Measurements from ENCODE around the gene LIMK2.
"Not testable (repeated sequence)": the region's sequence is repeated elsewhere in the genome, so short reads cannot be mapped to it uniquely, and the experiment has no call there.

Gene LIMK2

DNA sequence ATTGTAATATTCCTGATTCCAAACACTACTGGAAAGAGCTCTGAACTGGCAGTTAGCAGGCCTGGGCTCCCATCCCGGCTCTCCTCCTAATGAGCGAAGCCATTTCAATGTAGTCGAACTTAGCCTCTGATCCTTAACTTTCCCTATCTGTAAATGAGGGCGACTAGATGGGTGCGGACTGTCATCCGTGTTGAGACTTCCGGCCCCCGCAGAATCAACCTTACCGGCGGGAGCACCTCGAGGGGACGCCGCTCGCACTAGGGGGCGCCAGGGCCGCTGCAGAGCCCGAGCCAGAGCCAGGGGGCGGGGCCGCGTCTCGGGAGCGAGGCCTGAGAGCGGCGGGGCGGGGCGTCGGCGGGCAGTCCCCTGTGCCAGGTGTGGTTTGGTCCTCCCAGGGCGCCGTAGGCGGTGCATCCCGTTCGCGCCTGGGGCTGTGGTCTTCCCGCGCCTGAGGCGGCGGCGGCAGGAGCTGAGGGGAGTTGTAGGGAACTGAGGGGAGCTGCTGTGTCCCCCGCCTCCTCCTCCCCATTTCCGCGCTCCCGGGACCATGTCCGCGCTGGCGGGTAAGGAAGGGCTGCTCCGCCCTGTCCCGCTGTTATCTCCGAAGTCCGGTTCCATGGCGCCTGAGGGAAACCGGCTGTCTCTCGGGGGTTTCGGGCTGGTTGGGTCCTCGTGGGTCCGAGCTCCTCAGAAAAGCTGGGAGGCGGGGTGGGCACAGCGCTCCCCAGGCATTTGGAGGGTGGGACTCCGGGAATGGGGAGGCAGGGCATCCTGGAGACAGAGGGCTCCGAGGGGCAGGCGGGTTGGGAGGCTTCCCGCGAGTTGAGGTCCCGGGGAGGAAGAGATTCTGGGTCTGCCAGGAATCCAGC is at the start of gene LIMK2:
Gene LIMK2 (plus strand): TSS at position 437 of the 869 bp plus-strand sequence. CDS start 111 bp downstream, at position 548.
- peak within 1 kb of the TSS; percentile 45 for H3K27ac ChIP-seq
- DNase-seq (ENCODE audit: low read depth, low spot score) = no peak

DNA sequence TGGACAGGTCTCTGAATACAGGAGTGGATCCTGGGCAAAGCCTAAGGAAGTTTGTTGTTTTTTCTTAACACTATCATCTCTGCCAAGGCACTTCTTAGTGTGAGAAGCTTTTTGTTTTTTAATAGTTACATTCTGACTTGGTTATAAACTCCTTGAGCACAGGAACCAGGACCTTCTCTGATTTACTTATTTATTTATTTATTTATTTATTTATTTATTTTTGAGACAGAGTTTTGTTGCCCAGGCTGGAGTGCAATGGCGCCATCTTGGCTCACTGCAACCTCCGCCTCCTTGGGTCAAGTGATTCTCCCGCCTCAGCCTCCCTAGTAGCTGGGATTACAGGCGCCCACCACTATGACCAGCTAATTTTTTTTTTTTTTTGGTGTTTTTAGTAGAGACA is 41.1 kb upstream of the LIMK2 start:
- DNase-seq (ENCODE audit: low read depth, low spot score) = no peak
- no peak overlapping the region for H3K27ac ChIP-seq

GRCh38 chr22:31171734-31172133 is 40.4 kb upstream of the LIMK2 start:
- peak overlapping the region; percentile 88 for H3K27ac ChIP-seq
- DNase-seq (ENCODE audit: low read depth, low spot score) = not testable (repeated sequence)

DNA sequence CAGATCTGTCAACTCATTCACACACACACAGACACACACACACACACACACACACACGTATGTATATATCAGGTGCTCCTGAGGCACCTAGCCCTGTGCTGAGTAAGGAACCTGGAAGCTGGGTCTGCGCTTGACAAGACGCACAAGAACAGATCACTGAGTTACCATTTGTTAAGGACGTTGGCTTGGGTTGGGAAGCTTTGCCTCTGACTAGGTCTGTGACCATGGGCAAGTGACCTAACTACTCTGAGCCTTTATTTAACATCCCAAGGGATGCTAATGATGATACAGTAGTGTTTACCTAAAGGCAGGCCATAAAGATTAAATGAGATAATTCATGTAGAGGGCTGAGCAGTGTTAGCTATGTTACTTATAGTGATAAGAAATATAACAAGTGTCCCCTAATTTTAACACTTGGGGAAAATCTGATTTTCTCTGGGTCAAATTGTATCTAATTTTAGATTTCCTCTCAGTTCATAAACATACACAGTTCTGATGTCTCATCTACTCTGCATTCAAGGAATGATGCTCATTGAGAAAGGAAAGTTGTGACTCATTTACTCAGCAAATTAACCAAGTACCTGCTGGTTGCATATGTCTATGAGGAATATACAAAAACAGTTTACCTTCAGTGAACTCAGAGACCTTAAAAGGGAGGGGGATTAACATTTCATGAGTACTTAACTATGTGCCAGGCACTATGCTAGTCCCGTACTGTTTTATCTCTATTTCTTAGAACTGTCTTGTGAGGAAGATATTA is 38.5 kb upstream of the LIMK2 start:
- peak overlapping the region; percentile 88 for H3K27ac ChIP-seq
- DNase-seq (ENCODE audit: low read depth, low spot score) = peak; percentile 69

- no peak for DNase-seq (ENCODE audit: low read depth, low spot score)
- peak overlapping the region; percentile 95 for H3K27ac ChIP-seq
These were observed 35.2 kb upstream of the LIMK2 start for GRCh38 chr22:31176923-31177322.

GRCh38 chr22:31177420-31178162 is 34.5 kb upstream of the LIMK2 start:
- peak overlapping the region; percentile 95 for H3K27ac ChIP-seq
- peak; percentile 95 for DNase-seq (ENCODE audit: low read depth, low spot score)

DNA sequence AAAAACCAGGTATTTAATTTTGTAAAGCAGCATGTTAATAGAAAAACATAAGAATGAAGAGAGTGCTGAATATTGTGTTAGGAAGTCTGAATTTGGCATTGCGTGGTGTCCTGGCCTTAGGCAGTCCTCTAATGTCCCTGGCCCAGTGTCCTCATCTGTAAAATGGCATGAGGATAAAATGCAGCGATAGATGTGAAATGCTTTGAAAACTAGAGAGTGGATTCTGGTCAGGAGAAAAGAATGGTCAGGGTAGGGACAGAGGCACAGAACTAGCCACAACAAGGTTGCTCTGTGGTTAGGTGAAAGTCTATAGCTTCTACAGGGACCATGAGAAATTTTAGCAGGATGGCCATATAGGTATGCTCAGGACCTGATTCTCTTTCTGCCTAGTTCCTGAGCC is 33.2 kb upstream of the LIMK2 start:
- peak overlapping the region; percentile 95 for H3K27ac ChIP-seq
- no peak for DNase-seq (ENCODE audit: low read depth, low spot score)

GRCh38 chr22:31179345-31179744 is 32.8 kb upstream of the LIMK2 start:
- H3K27ac ChIP-seq = peak overlapping the region; percentile 95
- DNase-seq (ENCODE audit: low read depth, low spot score) = peak; percentile 63

- H3K27ac ChIP-seq = no peak overlapping the region
- no peak for DNase-seq (ENCODE audit: low read depth, low spot score)
These were observed 28.1 kb upstream of the LIMK2 start for GRCh38 chr22:31184015-31184414.

- DNase-seq (ENCODE audit: low read depth, low spot score) = no peak
- peak overlapping the region; percentile 57 for H3K27ac ChIP-seq
These were observed 27.0 kb upstream of the LIMK2 start for GRCh38 chr22:31185056-31185455.

DNA sequence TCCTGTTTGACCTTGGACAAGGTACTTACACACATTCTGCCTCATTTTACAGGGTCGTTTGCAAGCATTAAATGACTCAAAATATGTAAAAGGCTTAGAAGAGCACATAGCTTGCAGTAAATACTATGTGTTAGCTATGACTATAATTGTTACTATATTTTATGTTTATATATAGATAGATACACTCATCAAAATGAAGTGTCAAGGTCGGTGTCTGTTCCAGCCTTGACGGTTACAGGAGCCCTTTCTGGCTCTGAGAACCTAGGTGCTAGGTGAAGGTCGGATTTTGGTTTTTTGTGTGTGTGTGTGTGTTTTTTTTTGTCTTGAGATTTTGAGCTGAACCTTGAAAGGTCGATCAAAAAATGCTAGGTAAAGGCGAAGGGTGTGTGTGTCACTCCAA is 24.5 kb upstream of the LIMK2 start:
- no peak for DNase-seq (ENCODE audit: low read depth, low spot score)
- H3K27ac ChIP-seq = no peak overlapping the region

DNA sequence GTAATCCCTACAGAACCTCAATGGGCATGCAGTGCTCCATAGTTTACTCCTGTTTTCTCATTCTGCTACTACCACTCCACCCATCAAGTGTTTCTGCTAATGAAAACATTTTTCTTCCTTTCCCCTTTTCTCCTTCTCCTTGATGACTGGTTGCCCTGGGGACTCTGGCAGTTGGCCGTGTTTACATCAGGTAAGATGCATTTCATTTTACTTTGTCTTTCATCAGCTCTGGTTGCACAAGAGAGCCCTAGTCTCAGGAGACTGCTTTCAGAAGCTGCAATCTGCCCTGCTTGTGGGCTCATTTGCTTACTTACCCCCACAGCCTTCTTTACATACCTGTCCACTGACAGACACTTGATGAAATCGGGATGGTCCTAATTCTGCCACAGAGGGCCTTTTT is 19.6 kb upstream of the LIMK2 start:
- no peak for DNase-seq (ENCODE audit: low read depth, low spot score)
- peak overlapping the region; percentile 83 for H3K27ac ChIP-seq

DNA sequence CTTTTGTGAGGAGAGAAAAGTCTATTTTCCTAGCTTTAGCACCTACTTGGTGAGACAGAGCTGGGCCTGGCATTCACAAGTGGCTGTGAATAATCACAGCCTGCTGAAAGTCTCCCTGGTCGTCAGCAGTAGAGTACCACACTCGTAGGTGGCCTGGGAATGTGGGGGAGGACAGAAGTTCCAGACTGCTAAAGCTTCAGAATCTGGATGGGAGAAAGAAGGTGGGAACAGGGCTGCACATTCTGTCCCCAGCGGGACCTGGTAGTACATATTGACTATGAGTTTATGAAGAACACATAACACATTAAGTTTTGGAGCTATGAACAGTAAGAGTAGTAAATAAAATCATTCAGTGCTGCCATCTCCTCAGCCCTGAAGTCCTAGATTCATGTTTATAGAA is 19.0 kb upstream of the LIMK2 start:
- peak overlapping the region; percentile 83 for H3K27ac ChIP-seq
- no peak for DNase-seq (ENCODE audit: low read depth, low spot score)

DNA sequence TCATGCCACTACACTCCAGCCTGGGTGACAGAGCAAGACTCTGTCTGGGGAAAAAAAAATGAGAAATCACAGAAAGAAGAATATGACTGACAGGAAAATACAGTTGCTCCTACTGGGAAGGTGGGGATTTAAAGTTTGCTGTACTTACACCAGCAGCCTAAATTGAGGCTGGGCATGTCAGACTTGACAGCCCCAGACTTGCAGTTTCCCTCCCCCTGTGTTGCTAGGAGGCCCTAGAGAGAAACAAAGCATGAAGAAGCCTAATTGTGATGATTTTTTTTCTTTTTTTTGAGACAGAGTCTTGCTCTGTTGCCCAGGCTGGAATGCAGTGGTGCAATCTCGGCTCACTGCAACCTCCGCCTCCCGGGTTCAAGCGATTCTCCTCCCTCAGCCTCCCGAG is 17.4 kb upstream of the LIMK2 start:
- not testable (repeated sequence) for DNase-seq (ENCODE audit: low read depth, low spot score); H3K27ac ChIP-seq

DNA sequence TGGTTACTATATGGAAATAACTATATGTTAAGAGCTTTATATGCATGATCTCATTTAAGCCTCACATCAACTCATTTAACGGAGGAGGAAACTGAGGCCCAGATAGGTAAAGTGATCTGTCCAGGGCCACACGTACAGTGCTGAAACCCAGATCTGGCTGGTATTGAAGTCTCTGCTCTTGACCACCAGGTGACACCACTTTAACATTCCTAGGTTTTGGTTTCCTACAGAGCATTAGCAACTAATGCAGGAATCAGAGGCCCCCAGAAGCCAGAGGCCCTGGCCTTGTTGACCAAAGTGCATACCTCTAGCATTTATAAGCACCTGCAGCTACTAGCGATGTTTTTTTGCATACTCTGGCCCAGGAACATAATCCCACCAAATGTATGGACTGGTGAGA is 12.9 kb upstream of the LIMK2 start:
- no peak overlapping the region for H3K27ac ChIP-seq
- DNase-seq (ENCODE audit: low read depth, low spot score) = no peak

DNA sequence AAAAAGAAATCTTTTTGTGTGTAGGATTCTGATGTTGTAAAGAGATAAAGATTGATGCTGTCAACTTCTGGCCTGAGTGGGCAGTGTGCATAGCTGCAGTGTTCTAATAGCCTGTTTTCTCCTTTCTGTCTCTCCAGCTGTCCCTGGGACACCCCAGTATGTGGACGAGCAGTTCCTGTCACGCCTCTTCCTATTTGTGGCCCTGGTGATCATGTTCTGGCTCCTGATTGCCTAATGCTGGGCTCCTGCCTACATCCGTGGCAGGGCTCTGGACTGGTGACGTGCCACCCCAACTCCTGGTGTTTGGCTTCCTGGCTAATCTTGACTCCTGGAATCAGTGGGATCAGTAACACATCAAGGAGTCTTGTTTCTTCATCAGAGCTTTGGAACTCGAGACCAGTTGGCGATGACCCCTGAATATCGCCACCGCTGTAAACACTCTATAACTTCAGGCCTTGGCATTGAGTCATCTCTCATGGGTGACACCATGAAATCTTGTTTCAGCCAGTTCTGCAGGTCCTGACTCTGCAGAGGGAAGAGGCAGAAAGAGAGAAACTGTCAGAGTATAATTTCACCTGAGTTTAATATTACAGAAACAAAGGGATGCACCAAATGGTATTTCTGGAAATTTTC is 7.6 kb upstream of the LIMK2 start:
- peak overlapping the region; percentile 54 for H3K27ac ChIP-seq

GRCh38 chr22:31205059-31205458 is 7.0 kb upstream of the LIMK2 start:
- peak overlapping the region; percentile 54 for H3K27ac ChIP-seq
- not testable (repeated sequence) for DNase-seq (ENCODE audit: low read depth, low spot score)

More for the DNA sequence above, 7.6 kb upstream of the LIMK2 start:
- DNase-seq (ENCODE audit: low read depth, low spot score) = not testable (repeated sequence)

- DNase-seq (ENCODE audit: low read depth, low spot score) = not testable (repeated sequence)
- peak overlapping the region; percentile 76 for H3K27ac ChIP-seq
These were observed 5.6 kb upstream of the LIMK2 start for GRCh38 chr22:31206460-31206859.

- peak; percentile 77 for DNase-seq (ENCODE audit: low read depth, low spot score)
These were observed 5.0 kb upstream of the LIMK2 start for GRCh38 chr22:31206896-31207687.

More at GRCh38 chr22:31206896-31207687, 5.0 kb upstream of the LIMK2 start:
- H3K27ac ChIP-seq = peak overlapping the region; percentile 76

Measured in epithelial cell of prostate (primary cell).